NK-92 (cell line): ENCODE measurements around the gene EEF1AKMT2.
"Not testable (repeated sequence)": the region's sequence is repeated elsewhere in the genome, so short reads cannot be mapped to it uniquely, and the experiment has no call there.

Experiments used
- DNase-seq: peaks from one replicate; lab custom pipeline; 2025; ENCODE audit not compliant: unreplicated experiment; lab: John Stamatoyannopoulos, UW

The EEF1AKMT2 gene

GRCh38 chr10:124791547-124792348 is at the start of gene EEF1AKMT2:
EEF1AKMT2 (minus strand) TSS chr10:124791887; CDS start chr10:124791833, 54 bp downstream.
- no peak for DNase-seq

- DNase-seq, result no peak
Observed at GRCh38 chr10:124837687-124838086, 46.0 kb upstream of the EEF1AKMT2 start.

- no peak for DNase-seq
Observed at GRCh38 chr10:124831116-124831515, 39.4 kb upstream of the EEF1AKMT2 start.

GRCh38 chr10:124830445-124830844 is 38.8 kb upstream of the EEF1AKMT2 start:
- no peak for DNase-seq

DNA sequence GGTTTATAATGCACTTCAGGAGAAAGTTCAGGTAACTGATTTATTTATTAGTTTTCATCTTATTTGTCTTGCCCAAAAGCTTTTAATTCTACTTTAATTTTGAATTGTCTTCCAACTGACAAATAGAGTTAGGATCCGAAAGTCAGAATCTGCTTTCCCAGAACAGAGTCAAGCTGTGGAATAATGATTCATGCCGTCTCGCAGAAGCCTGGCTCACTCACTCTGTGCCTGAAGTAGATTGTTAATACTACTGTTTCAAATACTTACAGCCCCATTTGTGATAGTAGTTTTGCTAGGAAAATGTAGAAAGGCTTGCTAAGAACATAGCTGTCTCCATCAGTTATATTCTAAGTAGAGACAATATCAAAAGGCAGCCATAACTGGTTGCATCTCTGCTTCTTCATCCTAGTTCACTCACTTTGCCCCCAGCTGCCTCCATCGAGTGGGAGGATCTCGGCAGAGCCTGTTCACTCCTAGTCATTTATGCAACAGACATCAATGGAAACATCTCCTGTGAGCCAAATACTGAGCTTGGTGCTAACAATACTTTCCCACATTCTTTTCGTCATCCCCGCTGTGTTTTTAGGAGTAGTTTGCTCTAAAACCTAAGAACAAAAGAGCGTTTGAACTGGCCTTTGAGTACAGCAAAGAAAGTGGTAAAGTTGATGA is 37.9 kb upstream of the EEF1AKMT2 start:
- DNase-seq, result no peak

DNA sequence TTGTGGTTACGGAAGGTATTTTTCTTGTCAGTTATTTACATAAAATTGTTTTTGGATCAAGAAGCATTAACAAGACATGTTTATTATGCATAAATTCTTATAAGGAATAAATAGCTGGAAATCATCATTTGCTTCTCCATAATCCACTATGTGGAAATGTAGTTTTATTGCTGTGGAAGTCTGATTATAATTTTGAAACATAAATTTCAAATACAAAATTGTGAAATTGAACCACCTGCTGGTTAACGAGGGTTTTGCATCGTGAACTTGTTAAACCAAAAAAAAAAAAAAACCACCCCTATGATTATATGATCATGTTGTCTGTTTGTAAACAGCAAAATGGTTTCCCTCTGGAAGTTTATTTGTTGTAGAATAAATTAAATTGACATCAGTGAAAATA is 35.8 kb upstream of the EEF1AKMT2 start:
- no peak for DNase-seq

DNA sequence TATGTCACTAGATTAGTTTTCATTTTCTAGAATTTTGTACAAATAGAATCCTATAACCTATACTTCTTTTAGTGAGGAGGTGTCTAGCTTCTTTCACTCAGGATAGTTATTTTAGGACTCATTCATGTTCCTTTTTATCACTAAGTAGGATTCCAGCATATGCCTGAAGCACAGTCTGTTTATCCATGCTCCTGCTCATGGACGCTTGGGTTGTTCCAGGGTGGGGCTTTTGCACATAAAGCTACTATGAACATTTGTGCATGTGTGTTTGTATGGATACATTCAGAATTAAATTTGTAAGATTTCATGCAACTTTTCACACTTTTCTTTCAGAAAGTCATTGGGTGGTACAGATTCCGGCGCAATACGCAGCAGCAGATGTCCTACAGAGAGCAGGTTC is 34.6 kb upstream of the EEF1AKMT2 start:
- no peak for DNase-seq

DNA sequence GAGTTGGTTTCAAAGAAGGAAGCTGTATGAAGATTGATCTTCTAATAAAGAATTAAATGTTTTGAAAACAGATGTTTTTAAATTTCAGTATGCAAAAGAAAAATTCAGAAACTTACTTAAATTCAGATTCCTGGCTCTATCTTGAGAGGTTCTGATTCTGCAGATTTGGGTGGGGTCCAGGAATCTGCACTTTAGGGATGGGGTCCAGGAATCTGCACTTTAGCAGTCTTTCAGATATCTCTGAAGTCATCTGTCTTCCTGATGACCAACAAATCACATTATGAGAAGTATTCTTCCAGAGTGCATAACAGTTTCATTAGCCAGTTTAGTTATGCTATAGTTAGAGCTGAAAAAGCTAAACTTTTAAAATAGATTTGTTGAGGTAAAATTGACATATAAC is 34.0 kb upstream of the EEF1AKMT2 start:
- no peak for DNase-seq

DNA sequence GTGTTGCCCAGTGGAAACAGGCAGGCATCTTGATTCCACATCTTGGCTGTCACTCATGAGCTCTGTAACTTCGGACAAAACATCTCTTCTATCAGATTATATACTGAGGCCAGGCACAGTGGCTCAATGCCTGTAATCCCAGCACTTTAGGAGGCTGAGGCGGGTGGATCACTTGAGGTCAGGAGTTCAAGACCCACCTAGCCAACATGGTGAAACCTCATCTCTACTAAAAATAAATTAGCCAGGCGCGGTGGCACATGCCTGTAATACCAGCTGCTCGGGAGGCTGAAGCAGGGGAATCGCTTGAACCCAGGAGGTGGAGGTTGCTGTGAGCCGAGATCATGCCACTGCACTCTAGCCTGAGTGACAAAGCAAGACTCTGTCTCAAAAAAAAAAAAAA is 33.2 kb upstream of the EEF1AKMT2 start:
- DNase-seq, result not testable (repeated sequence)

DNA sequence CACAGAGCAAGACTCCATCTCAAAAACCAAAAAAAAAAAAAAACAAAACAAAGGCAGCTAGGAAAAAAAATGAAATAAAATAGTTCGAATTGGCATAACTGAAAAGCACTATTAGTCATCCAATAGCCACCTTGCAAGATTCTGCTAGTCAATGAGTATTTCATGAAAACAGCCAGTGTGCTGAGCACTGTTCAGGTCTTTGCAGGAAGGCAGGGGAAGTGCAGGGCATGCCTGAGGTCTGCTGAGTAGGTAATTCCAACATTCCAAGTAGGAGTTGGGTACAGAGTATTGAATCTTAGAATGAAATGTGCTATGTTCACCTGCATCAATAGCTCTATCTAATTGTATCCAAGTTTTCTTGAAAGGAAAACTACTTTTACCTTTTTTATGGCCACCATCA is 32.8 kb upstream of the EEF1AKMT2 start:
- no peak for DNase-seq

GRCh38 chr10:124821520-124821919 is 29.8 kb upstream of the EEF1AKMT2 start:
- no peak for DNase-seq

- DNase-seq, result no peak
Observed at GRCh38 chr10:124820121-124820520, 28.4 kb upstream of the EEF1AKMT2 start.

GRCh38 chr10:124802313-124802675 is 10.6 kb upstream of the EEF1AKMT2 start:
- DNase-seq, result no peak

GRCh38 chr10:124799211-124799610 is 7.5 kb upstream of the EEF1AKMT2 start:
- no peak for DNase-seq

- DNase-seq, result no peak
Observed at GRCh38 chr10:124798781-124799180, 7.1 kb upstream of the EEF1AKMT2 start.

DNA sequence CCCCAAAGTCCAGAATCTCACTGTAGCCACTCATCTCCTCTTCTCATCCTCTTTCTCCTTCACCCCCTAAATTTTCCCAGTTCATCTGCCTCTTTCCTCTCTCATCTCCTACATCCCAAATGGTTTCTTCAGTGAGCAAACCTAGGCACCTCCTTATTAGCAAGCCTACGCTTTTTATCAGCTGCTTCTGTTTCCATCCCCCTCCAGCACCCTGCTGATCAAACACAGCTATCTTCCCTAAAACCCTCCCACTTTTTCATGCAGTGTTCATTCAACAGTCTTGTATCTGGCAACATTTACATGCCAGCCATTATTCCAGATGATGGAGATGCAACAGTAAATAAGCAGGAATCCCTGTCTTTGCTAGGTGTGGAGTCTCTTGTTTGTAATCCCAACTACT is 6.7 kb upstream of the EEF1AKMT2 start:
- no peak for DNase-seq

GRCh38 chr10:124792998-124793352 is 1.3 kb upstream of the EEF1AKMT2 start:
- DNase-seq, result no peak

DNA sequence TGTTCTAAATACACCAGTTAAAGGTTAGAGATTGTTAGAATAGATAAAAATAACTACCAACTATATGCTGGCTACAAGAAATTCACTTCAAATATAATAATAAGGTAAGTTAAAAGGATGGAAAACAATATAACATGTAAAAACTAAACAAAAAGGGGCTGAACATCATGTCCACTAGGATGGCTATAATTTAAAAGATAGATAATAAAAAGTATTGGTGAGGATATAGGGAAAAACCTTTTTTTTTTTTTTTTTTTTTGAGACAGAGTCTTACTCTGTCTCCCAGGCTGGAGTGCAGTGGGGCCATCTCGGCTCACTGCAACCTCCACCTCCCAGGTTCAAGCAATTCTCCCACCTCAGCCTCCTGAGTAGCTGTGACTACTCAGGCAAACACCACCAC is 8.8 kb downstream of the EEF1AKMT2 start:
- DNase-seq, result not testable (repeated sequence)

DNA sequence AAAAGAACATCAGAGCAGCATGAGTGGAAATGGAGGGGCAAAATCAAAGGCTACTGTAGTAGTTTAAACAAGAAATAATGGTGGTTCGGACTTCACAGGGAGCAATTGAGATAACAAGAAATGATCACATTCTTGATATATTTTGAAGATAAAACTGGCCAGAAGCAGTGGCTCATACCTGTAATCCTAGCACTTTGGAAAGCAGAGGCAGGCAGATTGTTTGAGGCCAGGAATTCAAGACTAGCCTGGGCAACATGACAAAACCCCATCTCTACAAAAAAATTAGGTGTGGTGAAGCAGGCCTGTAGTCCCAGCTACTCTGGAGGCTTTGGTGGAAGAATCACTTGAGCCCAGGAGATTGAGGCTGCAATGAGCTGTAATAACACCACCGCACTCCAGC is 22.9 kb downstream of the EEF1AKMT2 start:
- no peak for DNase-seq

- no peak for DNase-seq
Observed at GRCh38 chr10:124765256-124765655, 26.4 kb downstream of the EEF1AKMT2 start.

DNA sequence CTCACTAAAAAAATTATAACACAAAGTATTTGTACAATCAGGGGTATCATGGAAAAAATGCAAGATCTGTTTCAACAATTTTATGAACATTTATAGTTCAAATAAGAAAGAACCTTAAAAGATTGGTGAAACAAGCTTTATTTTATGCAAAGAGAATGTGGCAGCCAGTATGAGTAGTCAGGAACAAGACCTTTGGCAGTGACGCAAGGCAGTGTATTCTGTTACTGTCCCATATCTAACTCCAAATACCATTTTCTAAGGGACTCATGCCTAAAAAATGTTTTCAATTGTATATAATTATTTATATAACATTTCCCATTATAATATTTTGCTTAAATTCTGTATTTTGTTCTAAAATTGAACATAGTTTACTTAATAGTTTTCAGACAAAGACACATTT is 28.4 kb downstream of the EEF1AKMT2 start:
- DNase-seq, result no peak

GRCh38 chr10:124762281-124762680 is 29.4 kb downstream of the EEF1AKMT2 start:
- DNase-seq, result no peak
